Measurements from ENCODE around the gene MYCBP2. TPM values are rescaled to one million over a fixed set of nuclear protein-coding genes. Genes with fewer than 3 reads are reported as not detected.

Gene MYCBP2
- total RNA-seq, 1 experiment from 2014 or later: 53.3 TPM

DNA sequence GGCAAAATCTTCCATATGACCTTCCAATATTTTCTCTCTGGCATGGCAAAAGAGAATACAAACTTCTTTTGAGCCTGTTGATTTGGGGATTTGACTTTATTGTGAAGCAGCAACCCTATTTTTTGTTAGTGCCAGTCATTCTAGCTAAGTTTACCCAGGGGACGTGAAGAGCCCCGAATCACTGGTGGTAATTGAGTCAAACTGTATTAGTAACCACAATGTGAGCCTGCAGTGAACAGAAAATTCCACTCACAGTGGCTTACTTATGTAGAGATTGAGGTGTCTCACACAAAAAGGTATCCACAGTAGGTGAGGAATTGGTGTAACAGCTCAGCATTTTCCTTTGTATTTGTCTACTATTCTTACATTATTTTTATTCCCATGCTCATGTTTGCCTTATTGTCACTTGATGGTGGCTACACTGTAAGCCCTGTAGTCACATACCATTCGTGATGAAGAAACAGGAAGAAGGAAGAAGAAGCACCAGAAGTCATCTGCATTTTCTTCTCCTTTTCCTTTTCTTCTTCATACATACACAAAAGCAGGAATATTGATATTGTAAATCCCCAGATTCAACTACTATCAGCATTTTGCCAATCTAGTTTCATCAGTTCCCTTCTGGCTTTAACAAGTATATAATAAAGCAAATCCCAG is 33.3 kb upstream of the MYCBP2 start:
- POLR2A ChIA-PET (ENCODE audit: unreplicated experiment): no interaction called here
- Histone ChIP-seq H3K4me1 (ENCODE audit: insufficient read depth, low read length) (no peaks in the 10 kb centered on the region), H3K27ac (ENCODE audit: low read length) (no peak overlapping the region), H3K9me2 (replicated peaks; ENCODE audit: low read length) (no peaks in the 10 kb centered on the region), H3K4me2 (ENCODE audit: low read length) (no peak overlapping the region), H3K9ac (ENCODE audit: low read length) (no peak overlapping the region), H3F3A (ENCODE audit: low read length, unreplicated experiment) (no peaks in the 10 kb centered on the region), H3K9me3 (ENCODE audit: low read length) (no peaks in the 10 kb centered on the region), H4K20me1 (ENCODE audit: low read length) (no peaks in the 10 kb centered on the region), H3K36me3 (ENCODE audit: low read depth, low read length) (no peaks in the 10 kb centered on the region), H3K27me3 (ENCODE audit: low read length) (no peaks in the 10 kb centered on the region), H3K79me2 (ENCODE audit: low read length) (no peaks in the 10 kb centered on the region), H2AFZ (ENCODE audit: low read length) (no peak overlapping the region), H3K4me3 (ENCODE audit: low read length) (no peak overlapping the region)
- DNase-seq (no peak), ATAC-seq (no peak)
- CTCF ChIA-PET: no interaction called here
- intact Hi-C loops (cut with micrococcal nuclease): no loop called here
- TF ChIP-seq EZH2phosphoT487 (IDR thresholded peaks at IDR 0.05; ENCODE audit: borderline replicate concordance, low read length) (no peak), EZH2 (IDR thresholded peaks at IDR 0.05; ENCODE audit: low read length, unreplicated experiment) (no peak)
- TF ChIP-seq, protein P1, sequence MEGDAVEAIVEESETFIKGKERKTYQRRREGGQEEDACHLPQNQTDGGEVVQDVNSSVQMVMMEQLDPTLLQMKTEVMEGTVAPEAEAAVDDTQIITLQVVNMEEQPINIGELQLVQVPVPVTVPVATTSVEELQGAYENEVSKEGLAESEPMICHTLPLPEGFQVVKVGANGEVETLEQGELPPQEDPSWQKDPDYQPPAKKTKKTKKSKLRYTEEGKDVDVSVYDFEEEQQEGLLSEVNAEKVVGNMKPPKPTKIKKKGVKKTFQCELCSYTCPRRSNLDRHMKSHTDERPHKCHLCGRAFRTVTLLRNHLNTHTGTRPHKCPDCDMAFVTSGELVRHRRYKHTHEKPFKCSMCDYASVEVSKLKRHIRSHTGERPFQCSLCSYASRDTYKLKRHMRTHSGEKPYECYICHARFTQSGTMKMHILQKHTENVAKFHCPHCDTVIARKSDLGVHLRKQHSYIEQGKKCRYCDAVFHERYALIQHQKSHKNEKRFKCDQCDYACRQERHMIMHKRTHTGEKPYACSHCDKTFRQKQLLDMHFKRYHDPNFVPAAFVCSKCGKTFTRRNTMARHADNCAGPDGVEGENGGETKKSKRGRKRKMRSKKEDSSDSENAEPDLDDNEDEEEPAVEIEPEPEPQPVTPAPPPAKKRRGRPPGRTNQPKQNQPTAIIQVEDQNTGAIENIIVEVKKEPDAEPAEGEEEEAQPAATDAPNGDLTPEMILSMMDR (conservative IDR thresholded peaks at IDR 0.05; ENCODE audit: low read depth, low read length): no peak
- BruUV-seq (replicated peaks): no TSS peak

DNA sequence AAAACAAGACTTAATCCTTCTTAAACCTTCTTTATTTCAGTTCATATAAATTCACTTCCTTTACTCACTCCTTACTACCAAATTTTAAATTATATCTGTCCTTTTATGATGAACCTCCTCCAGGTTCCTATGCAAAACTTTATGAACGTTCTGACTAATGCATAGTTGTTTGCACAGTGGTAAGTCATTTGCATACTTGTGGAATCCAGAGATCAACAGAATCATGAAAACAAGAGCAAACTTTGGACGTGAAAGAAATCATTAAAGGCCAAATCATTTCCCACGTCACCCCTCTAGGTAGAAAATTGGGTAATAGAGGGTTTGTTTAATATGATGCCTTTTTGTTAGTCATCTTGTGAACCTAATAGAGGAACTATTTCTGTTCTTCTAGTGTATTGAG is 32.3 kb upstream of the MYCBP2 start:
- Histone ChIP-seq H3K9ac (ENCODE audit: low read length) (no peak overlapping the region), H4K20me1 (ENCODE audit: low read length) (no peaks in the 10 kb centered on the region), H3K27me3 (ENCODE audit: low read length) (no peaks in the 10 kb centered on the region), H3K4me2 (ENCODE audit: low read length) (no peak overlapping the region), H3K79me2 (ENCODE audit: low read length) (no peaks in the 10 kb centered on the region), H2AFZ (ENCODE audit: low read length) (no peak overlapping the region), H3K4me3 (ENCODE audit: low read length) (no peak overlapping the region), H3K9me3 (ENCODE audit: low read length) (no peaks in the 10 kb centered on the region), H3K27ac (ENCODE audit: low read length) (no peak overlapping the region), H3K4me1 (ENCODE audit: insufficient read depth, low read length) (no peaks in the 10 kb centered on the region), H3K36me3 (ENCODE audit: low read depth, low read length) (no peaks in the 10 kb centered on the region), H3K9me2 (replicated peaks; ENCODE audit: low read length) (no peaks in the 10 kb centered on the region), H3F3A (ENCODE audit: low read length, unreplicated experiment) (no peaks in the 10 kb centered on the region)
- CTCF ChIA-PET: no interaction called here
- ATAC-seq (no peak), DNase-seq (peak; percentile 14)
- POLR2A ChIA-PET (ENCODE audit: unreplicated experiment): no interaction called here
- intact Hi-C loops (cut with micrococcal nuclease): no loop called here
- BruUV-seq (replicated peaks): no TSS peak
- TF ChIP-seq EZH2 (IDR thresholded peaks at IDR 0.05; ENCODE audit: low read length, unreplicated experiment): no peak
- TF ChIP-seq EZH2phosphoT487 (IDR thresholded peaks at IDR 0.05; ENCODE audit: borderline replicate concordance, low read length): no peak
- TF ChIP-seq, protein P1 (conservative IDR thresholded peaks at IDR 0.05; ENCODE audit: low read depth, low read length): no peak

DNA sequence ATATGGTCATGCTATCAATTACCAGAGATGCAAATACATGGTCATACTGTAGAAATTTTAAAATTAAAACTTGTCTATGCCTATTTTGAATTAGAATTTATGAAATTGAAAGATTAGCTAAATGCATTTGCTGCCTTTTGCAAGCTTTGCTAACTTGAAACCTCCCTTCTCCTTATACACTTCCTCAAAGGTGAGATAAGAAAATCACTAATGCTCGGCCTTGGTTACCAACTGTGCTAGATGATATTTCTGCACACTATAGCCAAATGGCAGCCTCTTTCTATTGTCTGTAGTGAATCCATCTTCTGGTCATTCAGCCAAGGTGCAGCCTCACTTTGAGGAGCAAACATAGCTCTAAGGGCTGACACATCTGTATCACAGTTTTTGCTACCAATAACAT is 31.1 kb upstream of the MYCBP2 start:
- Histone ChIP-seq H3K9me2 (replicated peaks; ENCODE audit: low read length) (no peaks in the 10 kb centered on the region), H2AFZ (ENCODE audit: low read length) (no peak overlapping the region), H3K27ac (ENCODE audit: low read length) (no peak overlapping the region), H3K4me1 (ENCODE audit: insufficient read depth, low read length) (no peaks in the 10 kb centered on the region), H3K4me3 (ENCODE audit: low read length) (no peak overlapping the region), H3K9me3 (ENCODE audit: low read length) (no peaks in the 10 kb centered on the region), H3K4me2 (ENCODE audit: low read length) (no peak overlapping the region), H3K36me3 (ENCODE audit: low read depth, low read length) (no peaks in the 10 kb centered on the region), H3F3A (ENCODE audit: low read length, unreplicated experiment) (no peaks in the 10 kb centered on the region), H3K27me3 (ENCODE audit: low read length) (no peaks in the 10 kb centered on the region), H3K79me2 (ENCODE audit: low read length) (no peaks in the 10 kb centered on the region), H4K20me1 (ENCODE audit: low read length) (no peaks in the 10 kb centered on the region), H3K9ac (ENCODE audit: low read length) (no peak overlapping the region)
- ATAC-seq (no peak), DNase-seq (no peak)
- intact Hi-C loops (cut with micrococcal nuclease): no loop called here
- ChIA-PET CTCF (no interaction called here), POLR2A (ENCODE audit: unreplicated experiment) (no interaction called here)
- TF ChIP-seq, protein P1 (conservative IDR thresholded peaks at IDR 0.05; ENCODE audit: low read depth, low read length): no peak
- TF ChIP-seq EZH2 (IDR thresholded peaks at IDR 0.05; ENCODE audit: low read length, unreplicated experiment) (no peak), EZH2phosphoT487 (IDR thresholded peaks at IDR 0.05; ENCODE audit: borderline replicate concordance, low read length) (no peak)
- BruUV-seq (replicated peaks): no TSS peak
